C4-2B (cell line): ENCODE data around the gene LIN7C.

Experiments used
- ZFX ChIP-seq: fragments of 450-650 bp; IDR thresholded peaks from 2 replicates; pipeline ENCODE4 v1.6.1; 2017
- TF ChIP-seq, protein P1 (sequence below): fragments of 450-650 bp; conservative IDR thresholded peaks from 2 replicates; pipeline ENCODE4 v1.5.1; 2017; ENCODE audit warnings: mild to moderate bottlenecking

DNA sequence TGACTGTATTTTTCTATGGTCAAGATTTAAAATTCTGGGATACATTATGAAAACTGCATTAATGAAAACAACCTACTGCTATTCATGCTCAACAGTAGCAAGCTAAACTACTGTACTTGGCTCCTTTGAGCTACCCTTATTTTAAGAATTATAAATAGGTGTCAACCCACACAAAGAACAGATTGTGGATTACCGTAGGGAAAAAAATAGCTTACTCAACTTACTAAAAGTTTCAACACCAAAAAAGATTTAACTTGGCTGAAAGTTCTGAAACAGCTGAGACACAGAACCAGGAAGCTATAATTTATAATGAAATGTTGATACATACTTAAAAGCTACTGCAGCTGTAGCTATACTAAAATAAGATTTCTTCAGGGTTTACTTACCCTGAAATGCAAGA is 10.1 kb downstream of the LIN7C start:
- TF ChIP-seq, protein P1, sequence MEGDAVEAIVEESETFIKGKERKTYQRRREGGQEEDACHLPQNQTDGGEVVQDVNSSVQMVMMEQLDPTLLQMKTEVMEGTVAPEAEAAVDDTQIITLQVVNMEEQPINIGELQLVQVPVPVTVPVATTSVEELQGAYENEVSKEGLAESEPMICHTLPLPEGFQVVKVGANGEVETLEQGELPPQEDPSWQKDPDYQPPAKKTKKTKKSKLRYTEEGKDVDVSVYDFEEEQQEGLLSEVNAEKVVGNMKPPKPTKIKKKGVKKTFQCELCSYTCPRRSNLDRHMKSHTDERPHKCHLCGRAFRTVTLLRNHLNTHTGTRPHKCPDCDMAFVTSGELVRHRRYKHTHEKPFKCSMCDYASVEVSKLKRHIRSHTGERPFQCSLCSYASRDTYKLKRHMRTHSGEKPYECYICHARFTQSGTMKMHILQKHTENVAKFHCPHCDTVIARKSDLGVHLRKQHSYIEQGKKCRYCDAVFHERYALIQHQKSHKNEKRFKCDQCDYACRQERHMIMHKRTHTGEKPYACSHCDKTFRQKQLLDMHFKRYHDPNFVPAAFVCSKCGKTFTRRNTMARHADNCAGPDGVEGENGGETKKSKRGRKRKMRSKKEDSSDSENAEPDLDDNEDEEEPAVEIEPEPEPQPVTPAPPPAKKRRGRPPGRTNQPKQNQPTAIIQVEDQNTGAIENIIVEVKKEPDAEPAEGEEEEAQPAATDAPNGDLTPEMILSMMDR = no peak
- TF ChIP-seq ZFX = no peak
